Left cardiac atrium (tissue), 4 donors: Measurements from ENCODE around the gene ISG20L2. TPM values are rescaled to one million over a fixed set of nuclear protein-coding genes. Genes with fewer than 3 reads are reported as not detected.
"Not testable (repeated sequence)": the region's sequence is repeated elsewhere in the genome, so short reads cannot be mapped to it uniquely, and the experiment has no call there.

ENCODE experiments used
- ATAC-seq, 2 donors: fragments of 200-7000 bp; cut with Tn5 transposase; one replicate each; pipeline ENCODE4 v1.9.1; 2020; ENCODE audit warnings: mild to moderate bottlenecking in 2 of 2, moderate library complexity in 2 of 2
- DNase-seq: peaks from one replicate; pipeline ENCODE4 v3.0.0-alpha.2; 2020
- intact Hi-C, 2 donors: fragments of 100-400 bp; cut with DNase I; formaldehyde crosslinking; loops; one replicate each; pipeline versions ENCODE4 v1.14.1 to v1.15.1; 2022 to 2023
- total RNA-seq, 2 donors: library from RNA; stranded (reverse); fragmentation: NEBNext Ultra II Directional; extraction: Animal tissue kit (Norgen Biotek cat#: 25700); gene quantifications; one replicate each; pipeline ENCODE4 v1.2.1, GENCODE V29; 2021
- donor health status: DM: no; HTN: yes; CAD: no.
- donor health status: DM: no; HTN: yes; CAD: no; lungs with severe emphysema.
- donor health status: DM: yes; HTN: yes; CAD: no.
- donor health status: Dilated cardiomyopathy.

Gene ISG20L2
- total RNA-seq, 2 donors from 2014 or later: 15.7 to 18.6 TPM

DNA sequence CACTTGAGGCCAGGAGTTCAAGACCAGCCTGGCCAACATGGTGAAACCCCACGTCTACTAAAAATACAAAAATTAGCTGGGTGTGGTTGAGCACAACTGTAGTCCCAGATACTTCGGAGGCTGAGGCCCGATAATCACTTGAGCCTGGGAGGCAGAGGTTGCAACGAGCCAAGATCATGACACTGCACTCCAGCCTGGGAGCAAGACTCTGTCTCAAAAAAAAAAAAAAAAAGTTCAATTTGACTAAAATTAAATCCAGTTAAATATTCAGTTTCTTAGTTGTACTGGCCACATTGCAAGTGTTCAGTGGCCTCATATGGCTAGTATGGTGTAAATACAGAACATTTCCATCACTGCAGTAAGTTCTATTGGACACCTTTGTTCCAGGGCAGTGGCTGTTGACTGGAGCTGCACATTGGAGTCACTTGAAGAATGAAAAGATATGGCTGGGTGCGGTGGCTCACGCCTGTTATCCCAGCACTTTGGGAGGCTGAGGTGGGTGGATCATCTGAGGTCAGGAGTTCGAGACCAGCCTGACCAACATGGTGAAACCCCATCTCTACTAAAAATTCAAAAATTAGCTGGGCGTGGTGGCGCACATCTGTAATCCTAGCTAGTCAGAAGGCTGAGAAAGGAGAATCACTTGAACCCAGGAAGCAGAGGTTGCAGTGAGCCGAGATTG is 29.1 kb upstream of the ISG20L2 start:
- intact Hi-C loops, DNase-seq, ATAC-seq: not testable (repeated sequence)

DNA sequence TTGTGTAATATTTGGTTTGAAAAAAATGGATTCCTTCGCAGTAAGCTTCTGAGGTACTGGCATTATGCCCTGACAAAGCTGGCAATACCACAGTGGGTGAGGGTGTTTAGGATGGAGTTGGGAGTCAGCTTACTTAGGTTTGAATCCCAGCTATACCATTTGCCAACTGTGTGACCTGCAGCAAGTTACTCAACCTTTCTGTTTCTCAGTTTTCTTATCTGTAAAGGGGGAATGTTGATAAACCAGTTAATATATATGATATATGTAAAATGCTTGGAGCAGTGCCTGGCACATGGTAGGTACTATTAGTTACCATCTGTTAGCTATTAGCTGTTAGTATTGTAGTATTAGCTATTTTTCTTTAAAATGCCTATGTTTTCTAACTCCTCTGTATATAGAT is 27.8 kb upstream of the ISG20L2 start:
- no peak for DNase-seq
- intact Hi-C loops: no loop called here
- ATAC-seq: no peak

DNA sequence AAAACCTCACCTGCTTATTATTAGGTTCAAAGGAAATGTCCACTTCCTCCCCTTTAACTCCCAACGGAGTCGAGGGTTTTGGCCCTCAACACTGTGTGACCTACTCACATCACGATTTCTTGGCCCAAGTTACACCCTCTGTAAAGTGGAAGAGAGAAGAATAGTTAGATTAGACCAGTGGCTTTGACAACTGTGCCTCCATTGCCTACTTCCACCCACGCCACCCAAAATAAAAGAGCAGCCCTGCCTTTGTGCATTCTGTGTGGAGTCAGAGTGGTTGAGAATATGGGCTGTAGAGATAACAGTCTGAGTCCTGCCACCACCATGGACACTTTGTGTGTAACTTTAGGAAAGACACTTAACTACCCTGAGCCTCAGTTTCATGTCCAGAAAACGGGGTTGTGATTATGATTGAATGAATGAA is 27.0 kb upstream of the ISG20L2 start:
- no peak for ATAC-seq
- DNase-seq: no peak
- intact Hi-C loops: no loop called here

DNA sequence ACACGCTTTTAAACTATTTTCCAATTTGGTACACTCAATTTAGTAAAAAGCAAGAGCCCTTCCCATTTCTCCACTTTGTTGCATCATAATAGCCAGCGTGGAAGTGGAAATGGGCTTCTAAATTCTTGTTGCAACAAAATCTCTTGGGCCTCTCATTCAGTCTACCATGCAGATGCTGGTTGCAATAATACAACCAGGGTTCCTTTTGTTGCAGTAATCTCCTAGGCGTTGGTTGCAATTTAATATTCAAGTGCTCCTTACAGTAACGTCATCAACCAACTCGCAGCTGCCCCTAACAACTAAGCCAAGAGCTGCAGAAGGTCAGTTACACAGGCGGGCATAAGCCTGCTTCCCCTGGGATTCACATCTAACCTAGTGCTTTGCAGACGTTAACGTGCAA is 25.7 kb upstream of the ISG20L2 start:
- ATAC-seq: no peak
- no peak for DNase-seq
- intact Hi-C loops: no loop called here

DNA sequence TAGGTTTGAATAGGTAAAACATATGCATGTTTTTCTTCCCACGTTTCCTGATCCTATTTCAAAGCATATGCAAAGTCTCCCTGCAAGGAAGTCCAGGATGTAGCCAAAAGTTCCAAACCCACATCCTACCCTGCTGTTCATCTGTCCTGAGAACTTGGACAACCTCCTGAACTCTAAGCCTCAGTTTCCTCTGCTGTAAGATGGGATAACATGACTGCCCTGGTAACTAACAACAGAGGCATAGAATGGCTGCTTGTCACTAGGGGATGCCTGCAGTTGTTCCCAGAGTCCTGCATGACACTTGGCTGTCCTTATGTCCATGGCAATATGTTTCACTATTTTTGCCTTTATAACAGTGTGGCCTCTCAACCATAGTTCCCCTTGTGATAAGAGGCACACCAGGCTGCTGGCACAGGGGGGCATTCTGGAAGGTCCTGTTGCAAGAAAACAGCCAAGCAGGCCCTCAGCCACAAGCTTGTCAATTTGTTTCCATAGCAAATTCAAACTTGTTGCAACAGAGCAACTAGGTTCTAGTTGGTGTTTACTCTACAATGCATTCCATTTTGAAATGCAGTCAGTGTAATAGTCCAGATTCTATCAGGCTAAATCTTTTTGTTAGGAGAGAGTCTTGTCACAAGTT is 24.4 kb upstream of the ISG20L2 start:
- DNase-seq: no peak
- no peak for ATAC-seq
- intact Hi-C loops: no loop called here

DNA sequence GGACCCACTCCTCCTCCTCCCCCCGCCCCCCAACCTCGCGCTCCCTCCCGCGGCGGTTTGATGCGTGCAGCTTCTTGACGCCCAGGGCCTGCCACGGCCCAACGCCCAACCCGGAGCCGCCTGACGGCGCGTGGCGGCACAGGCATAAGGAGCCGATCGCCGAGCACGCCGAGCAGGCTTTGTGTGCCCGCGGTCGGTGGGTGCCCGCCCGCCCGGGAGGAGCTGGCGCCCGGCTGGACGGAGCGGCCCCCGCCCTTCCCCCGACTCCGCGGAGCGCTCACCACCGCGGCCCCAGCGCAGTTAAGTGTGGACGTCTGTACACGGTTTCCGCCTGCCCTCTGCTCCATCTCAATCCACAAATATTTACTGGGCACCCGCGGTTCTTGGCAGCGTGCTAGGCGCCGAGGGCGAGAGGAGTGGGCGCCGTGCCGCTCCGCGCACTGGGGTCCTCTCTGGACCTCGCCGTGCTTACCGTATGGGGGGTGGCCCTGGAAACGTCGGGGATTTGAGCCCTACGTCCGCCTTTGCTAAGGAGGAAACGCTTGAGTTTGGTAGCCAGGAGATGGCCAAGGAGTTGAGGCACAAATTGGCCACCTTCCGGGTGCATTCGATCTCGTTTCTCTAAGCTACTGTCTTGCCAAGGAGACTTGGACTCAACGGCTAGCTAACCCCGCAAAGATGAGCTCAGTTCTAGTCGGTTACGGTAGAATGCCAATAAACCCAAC is 23.4 kb upstream of the ISG20L2 start:
- intact Hi-C loops: loop anchor here in 1 of 2 donors (2.0 kb wide), 1 partner anchor 15 kb away; the partner anchor contains the start of gene PRCC
- ATAC-seq (peak; percentile 81 to 84), DNase-seq (peak; percentile 98)

DNA sequence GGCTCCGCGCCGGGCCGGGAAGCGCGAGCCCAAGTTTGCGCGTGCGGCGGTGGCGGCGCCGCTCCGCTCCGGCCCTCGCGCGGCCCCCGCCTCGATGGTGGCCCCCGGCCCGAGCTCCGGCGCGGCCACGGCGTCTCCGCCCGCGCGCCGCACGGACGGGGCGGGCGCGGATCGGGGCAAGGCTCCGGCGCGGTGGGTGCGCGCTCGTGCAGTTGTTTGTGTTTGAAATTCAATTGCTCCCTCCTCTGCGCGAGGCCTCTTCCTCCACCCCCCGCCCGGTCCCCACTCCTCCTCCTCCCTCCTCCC is 22.8 kb upstream of the ISG20L2 start, which contains the start of gene HDGF:
TSS of gene HDGF (minus strand) at position 225 of the 306 bp plus-strand sequence. CDS start 246 bp downstream, outside the sequence.
- no peak for DNase-seq
- no peak for ATAC-seq
- intact Hi-C loops: loop anchor here in 1 of 2 donors (2.0 kb wide), 1 partner anchor 15 kb away; the partner anchor contains the start of gene PRCC

DNA sequence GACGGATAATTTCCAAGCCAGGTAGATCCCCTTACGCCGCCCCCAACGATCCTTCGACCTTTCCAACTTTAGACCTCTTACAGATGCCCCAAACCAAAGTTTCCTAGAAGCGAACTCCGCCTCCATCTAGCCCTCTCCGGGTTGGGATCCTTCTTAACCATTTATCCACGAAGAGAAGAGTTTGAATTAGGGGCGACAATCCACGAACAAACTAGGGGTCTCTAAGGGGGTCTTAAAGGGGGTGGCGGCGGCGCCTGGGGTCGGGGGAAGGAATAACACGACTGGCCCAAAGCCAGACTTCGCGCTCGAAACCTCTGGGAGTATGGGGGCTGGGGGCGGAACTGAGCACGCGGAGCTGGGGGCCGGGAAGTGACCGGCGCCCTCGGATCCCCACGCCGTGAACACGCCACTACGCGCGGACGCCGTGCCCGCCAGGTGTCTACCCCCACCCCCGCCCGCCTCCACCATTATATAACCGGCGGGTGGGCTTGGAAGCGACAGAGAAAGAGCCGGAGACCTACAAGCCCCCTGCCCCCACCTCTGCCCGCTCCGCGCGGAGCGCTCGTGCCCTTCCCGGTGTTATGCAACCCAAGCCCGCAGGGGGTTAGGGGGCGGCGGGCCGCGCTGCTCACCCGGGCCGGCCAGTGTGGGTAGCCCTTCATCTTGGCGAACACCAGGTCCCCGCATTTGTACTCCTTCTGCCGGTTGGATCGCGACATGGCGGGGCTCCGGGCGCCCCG is 22.3 kb upstream of the ISG20L2 start:
- ATAC-seq (peak; percentile 1 to 13), DNase-seq (peak; percentile 66)
- intact Hi-C loops: loop anchor here in 1 of 2 donors (2.0 kb wide), 1 partner anchor 16 kb away; the partner anchor contains the start of gene PRCC

DNA sequence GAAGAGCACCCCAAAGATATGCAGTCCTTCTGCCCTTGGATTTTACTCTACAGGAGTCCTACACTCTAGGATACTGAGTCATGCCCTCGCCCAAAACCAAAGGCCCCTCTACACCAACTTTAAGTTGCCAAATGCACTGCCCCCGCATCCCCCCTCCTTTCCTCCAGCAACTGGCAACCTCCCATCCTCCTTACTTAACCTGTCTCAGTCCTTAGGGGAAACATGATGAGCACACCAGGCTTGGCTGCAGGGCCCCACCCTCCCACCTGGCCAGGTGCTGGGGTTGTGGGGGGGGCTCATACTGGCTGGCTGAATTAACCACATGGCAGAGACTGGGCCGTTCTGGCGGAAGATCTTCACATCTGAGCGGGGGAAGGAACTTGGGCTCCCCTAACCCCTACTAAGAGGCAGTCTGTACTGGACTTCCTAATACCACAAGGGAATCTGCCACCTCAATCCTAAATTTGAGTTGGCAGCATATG is 21.7 kb upstream of the ISG20L2 start:
- DNase-seq (no peak), ATAC-seq (no peak)
- intact Hi-C loops: loop anchor here in 1 of 2 donors (2.0 kb wide), 1 partner anchor 17 kb away; the partner anchor contains the start of gene PRCC

DNA sequence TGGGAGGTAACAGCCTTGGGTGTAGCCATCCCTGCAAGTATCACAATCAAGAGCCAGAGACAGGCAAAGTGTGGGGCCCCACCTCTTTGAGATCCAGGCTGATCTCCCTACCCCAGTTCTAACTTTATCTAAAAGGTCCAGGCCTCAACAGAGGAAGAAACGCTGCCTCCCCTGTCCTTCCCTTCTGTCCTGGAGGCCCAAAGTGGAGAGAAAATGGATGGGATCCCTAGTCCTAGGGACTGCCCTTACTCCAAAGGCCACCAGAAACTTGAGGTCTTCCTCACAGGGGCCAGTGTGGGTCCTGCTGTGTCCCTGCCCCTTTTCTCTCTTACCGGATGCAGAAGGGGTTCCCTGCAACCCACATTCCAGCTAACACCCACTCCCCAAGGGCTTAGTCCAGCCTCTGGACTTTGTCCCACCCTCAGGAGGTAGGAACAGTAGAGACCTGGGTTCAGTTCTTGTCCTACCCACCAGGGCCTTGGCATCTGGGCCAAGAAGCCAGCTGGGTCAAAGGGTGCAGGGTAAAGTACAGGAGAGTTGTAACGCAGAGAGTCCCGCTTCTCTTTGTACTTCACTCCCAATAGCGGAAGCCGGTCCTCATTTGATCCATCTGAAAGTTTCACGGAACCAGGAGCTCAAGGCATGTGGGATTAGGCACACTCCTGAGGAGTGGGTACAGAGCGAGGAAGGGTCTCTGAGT is 21.0 kb upstream of the ISG20L2 start:
- no peak for DNase-seq
- intact Hi-C loops: loop anchor here in 1 of 2 donors (2.0 kb wide), 1 partner anchor 17 kb away; the partner anchor contains the start of gene PRCC
- no peak for ATAC-seq

DNA sequence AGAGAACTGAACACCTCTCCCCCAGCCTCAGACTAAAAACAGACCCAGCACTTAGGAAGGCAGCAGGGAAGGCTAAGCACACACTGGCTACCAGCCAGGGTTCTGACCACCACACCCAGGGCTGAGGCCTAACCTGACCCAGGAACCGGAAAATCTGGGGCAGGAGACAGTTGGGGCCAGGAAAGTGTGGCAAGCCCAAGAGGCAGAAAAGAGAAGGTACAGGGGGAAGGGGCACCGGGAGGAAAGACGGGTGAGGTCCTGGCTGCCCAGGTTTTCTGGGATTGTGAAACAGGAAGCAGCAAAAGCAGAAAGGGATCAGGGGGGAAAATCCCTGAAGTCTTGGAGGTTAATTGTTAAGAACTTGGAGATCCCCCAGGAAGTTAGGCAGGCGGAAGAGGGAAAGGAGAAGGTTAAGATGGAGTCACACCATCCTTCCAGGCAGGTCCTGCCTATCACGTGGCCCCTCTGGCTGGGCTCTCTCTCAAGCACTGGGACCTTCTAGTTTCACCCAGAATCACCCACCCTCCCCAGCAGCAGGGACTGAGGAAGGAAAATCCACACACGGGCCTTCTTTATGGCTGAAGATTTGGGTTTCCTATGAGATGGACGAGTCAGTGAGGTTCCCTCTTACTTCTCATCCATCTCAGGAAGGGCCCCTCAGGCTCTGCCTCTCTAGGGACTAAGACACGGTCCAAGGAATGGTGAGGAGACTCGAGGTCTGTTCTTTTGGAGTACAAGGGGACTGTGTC is 20.3 kb upstream of the ISG20L2 start:
- ATAC-seq (peak in 1 of 2 donors; percentile 12), DNase-seq (peak; percentile 80)
- intact Hi-C loops: no loop called here

DNA sequence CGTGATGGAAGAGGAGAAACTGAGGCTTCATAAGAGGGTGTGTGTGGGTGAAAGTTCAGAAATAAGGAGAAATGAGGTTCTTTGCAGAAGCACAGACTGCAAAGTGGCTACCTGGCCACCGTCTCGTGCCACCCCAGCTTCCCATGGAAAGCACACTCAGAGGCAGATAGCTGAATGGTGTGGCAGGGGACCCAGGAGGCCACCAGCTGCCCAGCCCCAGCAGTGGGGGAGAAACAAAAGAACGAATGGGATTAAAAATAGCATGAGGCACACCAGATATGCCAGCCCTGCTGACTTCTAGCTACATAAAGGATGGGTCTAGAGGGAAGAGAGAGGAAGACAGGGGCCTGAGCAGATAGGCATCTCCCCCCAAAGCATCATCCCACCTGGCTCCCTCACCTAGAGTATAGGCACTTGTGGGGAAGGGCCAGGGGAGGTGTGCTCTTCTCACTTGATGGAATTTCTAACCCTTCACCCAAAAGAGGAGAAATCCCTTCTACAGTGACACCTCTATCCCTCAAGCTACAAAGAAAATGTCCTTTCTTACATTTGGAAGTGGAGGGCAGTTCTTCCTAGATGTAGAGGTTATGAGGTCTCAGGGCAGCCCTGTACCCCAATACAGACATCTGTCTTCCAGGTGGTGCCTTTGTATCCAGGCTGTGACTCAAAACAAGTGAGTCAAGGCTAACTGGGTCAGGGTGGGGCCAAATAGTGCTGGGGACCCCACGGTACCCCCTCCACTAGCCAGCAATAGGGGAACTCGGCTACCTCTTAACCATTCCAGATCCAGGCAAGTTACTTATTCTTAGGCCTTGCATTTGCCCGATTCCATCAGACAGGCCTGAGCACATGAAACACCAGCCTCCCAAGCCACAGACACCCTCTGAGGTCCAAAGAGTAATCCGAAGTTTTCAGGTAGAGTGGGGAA is 19.4 kb upstream of the ISG20L2 start:
- DNase-seq (no peak), ATAC-seq (no peak)
- intact Hi-C loops: no loop called here

DNA sequence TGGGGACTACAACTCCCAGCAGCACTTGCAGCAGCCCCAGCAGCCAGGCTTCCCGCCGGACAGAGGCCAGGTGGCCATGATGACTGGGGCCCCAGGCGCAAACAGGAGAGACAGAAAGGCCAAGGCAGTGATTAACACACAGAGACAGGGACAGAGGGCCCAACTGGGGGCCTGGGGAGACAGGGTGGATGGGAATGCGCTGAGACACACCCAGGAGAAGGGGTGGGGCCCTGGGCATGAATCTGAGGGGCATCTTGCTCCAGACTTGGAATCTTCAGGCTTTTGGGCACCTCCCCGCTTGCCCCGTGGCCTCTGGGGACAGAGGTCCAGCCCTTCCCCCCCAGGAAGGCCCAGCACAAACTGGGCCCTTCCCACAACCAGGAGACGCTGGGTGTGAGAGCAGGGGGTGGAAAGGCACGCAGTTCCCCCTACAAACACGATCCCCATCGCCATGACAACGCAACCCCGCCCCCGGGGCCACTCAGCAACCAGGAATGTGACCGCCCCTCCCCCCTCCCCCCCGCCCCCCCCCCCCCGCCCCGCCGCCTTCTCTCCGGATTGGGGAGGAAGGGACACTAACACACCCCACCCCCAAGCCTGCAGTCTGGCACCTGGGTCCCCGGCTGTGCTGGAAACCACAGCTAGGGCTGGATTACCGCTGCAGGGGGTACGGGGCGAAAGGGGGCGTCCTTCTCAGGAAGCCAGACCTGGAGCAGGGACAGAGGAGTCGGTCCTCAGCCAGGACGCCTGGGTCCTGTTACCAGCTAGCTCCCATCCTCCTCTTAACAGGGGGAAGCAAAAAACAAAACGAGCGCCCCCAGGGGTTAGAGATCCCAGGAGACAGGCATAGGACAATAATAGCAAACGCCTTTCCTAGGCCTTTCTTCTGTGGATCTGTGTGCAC is 18.4 kb upstream of the ISG20L2 start:
- intact Hi-C loops: no loop called here
- peak; percentile 71 to 72 for ATAC-seq
- DNase-seq: peak; percentile 96

DNA sequence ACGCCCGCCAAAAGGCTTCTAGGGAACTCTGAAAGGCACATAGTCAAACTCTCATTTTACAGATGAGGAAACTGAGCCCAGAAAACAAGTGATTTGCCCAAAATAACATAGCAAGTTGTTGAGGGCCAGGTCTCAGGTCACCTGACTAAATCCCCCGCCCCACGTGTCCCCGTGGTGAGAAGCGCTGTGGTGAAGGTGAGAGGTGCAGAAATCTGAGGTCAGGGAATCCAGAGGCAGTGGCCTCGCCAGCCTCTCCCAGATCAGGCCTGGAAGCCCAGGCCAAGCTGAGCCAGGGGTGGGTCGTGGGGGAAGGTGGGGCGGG is 17.8 kb upstream of the ISG20L2 start:
- DNase-seq (no peak), ATAC-seq (no peak)
- intact Hi-C loops: no loop called here

DNA sequence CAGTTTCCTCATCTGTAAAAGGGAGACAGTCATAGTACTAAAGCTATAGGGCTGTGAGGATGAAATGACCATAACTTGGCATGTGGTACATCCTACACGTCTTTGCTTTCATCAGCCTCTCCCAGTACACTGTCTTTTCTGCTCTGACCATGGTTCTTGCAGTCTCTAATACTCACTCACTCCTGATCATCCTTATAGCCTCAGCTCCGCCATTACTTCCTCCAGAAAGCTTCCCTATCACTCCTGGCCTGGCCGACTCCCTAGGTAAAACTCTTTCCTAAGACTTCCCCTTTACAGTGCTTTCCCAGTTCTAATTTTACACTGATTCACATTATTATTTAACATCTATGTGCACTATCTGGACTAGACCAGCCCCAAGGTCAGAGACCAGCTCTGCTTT is 17.3 kb upstream of the ISG20L2 start:
- intact Hi-C loops: no loop called here
- DNase-seq: no peak
- no peak for ATAC-seq
